GM21526 (cell line): Measurements from ENCODE around the gene AGO4.
"Not testable (repeated sequence)": the region's sequence is repeated elsewhere in the genome, so short reads cannot be mapped to it uniquely, and the experiment has no call there.

Experiments
- ATAC-seq: cut with Tn5 transposase; IDR thresholded peaks from one replicate; pipeline ENCODE4 v1.9.1; 2021; ENCODE audit warnings: moderate library complexity; ENCODE audit not compliant: unreplicated experiment, low FRiP score

AGO4 gene

DNA sequence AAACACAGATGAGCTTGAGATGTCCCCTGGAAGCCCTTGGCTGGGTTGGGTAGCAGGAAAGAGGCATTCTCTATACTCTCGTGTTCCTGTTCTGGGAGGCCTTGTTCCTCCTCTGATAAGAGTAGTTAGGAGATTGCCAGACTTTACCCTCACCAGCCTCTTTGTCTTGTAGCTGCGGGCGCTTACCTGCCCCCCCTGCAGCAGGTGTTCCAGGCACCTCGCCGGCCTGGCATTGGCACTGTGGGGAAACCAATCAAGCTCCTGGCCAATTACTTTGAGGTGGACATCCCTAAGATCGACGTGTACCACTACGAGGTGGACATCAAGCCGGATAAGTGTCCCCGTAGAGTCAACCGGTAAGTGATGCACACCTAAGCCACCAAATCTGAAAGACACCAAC is 80.4 kb downstream of the AGO4 start:
- ATAC-seq, result no peak

DNA sequence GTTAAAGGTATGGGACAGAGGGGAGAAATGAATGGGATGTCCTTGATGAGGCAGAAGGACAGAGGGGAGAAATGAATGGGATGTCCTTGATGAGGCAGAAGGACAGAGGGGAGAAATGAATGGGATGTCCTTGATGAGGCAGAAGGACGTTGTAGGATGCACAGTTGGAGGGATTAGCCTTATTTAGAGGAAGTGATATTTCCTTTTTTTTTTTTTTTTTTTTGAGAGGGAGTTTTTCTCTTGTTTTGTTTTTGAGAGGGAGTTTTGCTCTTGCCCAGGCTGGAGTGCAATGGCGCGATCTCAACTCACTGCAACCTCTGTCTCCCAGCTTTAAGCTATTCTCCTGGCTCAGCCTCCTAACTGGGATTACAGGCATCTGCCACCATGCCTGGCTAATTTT is 81.2 kb downstream of the AGO4 start:
- not testable (repeated sequence) for ATAC-seq

DNA sequence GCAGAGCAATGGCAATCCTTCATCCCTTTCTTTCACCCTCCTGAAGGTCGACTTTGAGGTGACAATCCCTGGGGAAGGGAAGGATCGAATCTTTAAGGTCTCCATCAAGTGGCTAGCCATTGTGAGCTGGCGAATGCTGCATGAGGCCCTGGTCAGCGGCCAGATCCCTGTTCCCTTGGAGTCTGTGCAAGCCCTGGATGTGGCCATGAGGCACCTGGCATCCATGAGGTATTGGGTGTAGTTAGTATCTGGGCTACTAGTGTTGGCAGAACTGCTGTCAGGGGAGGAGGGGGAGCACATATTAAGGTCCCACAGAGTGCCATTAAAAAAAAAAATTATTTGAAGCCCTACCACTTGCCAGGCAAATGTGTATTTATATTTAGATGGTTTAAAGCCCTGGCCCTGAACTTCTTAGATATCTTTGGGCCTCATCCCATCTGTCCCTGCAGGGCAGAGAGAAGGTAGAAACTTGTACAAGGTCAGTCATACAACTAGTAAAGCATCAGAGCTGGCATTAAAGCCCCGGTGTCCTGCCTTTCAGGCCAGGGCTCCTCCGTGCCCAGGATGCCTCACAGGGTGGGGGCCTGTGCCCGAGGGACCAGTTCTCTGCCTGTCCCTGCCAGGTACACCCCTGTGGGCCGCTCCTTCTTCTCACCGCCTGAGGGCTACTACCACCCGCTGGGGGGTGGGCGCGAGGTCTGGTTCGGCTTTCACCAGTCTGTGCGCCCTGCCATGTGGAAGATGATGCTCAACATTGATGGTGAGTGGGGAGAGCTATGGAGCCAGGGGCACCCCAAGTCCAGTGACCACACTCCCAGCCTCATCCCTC is 85.4 kb downstream of the AGO4 start:
- no peak for ATAC-seq

DNA sequence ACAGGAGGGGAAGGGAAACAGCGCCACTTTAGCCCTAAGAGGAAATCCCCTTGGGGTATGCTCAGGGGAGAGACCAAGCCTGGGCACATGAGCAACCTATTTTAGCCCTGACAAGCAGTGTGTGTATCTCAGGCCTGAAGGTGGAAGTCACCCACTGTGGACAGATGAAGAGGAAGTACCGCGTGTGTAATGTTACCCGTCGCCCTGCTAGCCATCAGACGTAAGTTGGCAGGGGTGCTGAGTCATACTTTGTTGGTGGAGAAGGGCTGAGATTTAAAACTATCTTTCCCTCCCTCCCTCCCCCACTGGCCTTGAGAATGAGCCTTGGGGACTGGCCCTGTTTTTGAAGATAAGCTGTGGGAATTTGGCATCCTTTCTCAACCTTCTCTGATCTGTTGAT is 86.4 kb downstream of the AGO4 start:
- no peak for ATAC-seq

DNA sequence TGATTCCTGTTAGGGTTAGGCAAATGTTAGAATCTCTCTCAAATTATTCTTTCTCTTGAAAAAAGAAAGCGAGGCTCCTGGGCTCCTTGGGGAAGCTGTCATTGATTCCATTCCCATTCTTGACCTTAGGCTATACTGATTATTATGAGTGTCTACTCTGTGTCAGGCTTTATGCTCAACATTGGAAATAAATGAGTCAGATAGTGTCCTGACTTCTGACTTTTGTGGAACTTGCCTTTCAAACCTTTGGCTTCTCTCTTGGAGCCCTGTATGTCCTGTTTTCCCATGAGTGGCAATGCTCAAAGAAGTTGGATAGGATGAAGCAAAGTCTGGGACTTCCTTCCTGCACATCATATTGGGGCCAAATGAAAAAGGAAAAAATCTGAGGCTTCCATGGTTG is 86.8 kb downstream of the AGO4 start:
- ATAC-seq, result no peak

DNA sequence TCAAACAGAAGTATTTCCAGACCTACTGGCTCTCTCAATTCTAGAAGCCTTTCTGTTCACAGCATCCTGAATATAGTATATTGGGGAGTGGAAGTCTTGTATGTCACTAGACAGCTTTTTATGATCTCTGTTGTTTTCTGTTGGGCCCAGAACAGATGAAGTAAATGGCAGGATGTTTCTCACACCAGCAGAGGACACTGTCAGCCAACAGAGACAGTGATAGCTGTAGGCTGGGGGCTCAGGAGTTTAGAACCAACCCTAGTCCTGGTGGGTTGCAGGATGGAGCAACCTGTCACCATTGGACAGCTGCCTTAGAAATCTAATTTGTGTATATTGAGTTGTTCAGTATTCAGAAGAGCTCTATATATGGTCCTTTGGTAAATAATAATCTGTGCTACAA is 92.1 kb downstream of the AGO4 start:
- ATAC-seq, result no peak

DNA sequence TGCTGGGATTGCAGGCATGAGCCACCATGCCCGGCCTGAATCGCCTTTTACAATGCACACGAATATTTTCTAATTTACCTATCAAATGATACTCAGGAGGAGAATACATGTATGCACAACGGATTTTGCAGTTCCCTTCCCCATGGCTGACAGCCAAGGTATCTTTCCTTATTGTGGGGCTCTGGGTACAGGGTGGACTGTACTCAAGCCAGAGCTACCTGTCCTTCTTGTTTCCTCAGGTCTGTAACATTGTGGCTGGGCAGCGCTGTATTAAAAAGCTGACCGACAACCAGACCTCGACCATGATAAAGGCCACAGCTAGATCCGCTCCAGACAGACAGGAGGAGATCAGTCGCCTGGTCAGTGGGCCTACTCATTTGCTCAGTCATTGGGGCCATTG is 93.4 kb downstream of the AGO4 start:
- no peak for ATAC-seq

DNA sequence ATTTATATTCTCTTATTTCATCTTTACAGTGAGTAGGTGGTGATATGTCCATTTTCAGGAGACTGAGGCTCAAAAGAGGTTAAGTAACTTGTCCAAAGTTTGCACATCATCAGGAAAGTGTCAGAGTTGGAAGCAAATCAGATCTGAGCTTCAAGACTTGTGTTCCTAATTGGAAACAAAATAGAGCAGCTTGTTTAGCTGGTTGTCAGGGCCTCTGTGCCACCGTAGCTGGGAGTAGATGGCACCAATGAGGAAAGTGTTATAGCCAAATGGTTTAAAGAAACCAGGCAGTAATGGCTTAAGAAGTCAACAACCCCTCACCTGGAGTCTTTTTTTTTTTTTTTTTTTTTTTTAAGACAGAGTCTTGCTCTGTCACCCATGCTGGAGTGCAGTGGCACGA is 94.9 kb downstream of the AGO4 start:
- ATAC-seq, result no peak
